NCI-H69 (cell line): ENCODE results near the gene SPATA4.
A peak's percentile ranks its signal among the peaks of the same experiment; 100 is the strongest.

Source experiments
- DNase-seq: peaks from one replicate; lab custom pipeline; 2025; lab: John Stamatoyannopoulos, UW

Gene SPATA4

DNA sequence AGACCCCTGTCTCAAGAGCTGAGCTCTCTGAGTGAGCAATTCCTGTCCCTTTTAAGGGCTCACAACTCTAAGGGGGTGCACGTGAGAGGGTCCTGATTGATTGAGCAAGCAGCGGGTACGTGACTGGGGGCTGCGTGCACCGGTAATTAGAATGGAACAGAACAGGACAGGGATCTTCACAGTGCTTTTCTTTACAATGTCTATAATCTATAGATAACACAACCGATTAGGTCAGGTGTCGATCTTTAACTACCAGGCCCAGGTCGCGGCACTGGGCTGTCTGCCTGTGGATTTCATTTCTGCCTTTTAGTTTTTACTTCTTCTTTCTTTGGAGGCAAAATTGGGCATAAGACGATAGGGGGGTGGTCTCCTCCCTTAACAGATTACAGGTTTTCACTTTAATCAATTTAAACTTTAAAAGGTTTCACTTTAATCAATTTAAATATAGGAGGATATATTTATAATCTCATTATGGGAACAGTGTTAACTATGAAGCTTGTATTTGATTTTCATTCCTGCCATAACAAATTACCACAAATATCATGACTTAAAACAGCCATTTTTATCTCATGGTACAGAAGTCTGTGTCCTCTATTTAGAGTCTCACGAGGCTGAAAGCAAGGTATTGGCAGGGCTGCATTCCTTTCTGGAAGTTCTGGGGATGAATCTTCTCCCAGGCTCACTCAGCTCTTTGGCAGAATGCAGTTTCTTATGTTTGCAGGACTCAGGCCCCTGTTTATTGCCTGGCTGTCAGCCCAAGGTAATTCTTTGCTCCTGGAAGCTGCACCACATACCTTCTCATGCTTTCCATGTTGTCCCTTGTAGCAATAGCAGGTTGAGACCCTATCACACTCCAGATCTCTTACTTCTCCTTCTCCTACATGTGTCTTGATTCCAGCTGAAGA lies 5.2 kb downstream of the SPATA4 start:
- DNase-seq, result no peak

DNA sequence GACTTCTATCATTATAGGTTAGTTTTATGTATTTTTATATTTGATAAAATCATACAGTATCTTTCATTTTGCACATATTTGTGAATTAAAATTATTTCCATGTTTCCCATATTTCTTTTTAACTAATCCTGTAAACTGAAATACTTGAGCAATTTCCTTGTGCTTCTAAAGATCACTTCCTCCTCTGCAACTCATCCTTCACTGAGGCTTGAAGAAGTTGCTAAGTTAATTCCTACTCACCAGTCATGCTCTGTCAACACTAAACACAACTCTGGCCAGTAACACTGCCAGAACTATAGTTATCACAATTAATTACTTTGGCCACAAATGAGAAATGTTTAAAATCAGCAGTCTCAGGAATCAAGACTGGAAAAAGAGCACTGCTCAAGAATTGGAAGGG lies 6.7 kb downstream of the SPATA4 start:
- no peak for DNase-seq

DNA sequence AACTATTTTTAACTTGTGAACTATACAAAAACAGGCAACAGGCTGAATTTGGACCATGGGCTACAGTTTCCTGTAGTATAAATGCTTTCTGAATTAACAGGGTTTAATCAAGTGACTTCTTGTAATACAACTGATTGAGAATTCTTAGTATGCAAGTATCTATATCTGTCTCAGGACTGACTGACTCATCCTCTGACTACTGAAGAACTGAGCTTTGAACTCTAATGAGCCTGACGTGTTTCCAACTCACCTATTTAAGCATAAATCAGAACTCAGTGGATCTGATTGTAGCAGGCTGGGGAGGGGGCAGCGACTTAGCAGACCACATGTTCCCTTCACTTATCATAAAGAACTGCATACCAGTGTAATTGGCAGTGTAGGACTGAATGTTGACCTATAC lies 7.8 kb downstream of the SPATA4 start:
- DNase-seq, result no peak

DNA sequence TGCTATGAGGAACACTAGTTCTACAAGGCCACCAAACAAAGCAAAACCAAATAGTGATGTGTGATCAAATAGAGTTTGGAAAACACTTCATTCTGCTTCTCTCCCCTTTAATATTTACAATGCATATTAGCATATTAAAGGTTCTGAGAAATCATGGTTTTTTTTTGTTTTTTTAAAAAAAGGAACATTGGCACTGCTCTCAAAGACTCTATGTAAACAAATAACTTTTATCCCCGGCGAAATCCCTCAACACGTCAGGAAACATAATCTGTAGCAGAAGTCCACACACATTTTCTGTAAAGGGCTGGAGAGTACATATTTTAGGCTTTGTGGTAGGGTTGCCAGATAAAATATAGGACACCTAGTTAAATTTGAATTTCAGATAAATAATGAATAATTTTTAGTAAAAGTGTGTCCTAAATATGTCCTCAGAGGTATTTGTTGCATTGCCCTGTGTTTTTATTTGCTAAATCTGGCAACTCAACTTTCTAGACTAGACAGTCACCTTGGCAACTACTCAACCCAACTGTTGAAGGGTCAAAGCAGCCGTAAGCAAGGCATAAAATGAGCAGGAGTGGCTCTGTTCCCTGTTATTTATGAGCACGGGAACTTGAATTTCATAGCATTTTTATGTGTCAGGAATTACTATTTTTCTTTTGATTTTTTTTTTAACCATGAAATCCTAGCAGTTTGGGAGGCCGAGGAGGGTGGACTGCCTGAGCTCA lies 8.6 kb downstream of the SPATA4 start:
- no peak for DNase-seq

DNA sequence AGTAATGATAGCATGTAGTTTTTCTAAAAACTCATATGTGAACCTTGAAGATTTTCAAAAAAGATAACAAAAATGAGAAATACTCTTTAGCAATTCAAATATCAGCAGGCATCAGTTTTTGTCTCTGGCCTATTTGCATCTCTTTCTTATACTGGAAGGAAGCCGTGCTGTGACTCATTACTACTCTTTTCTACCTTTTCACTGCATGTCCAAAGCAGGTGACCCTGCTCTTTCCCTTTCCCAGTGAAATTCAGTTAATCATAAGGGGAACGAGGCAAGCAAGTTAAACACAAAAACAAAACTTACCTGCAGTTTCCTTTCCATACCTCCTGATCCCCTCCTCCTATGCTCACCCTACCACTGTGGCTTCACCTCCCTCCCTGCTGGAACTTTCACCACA lies 9.3 kb downstream of the SPATA4 start:
- no peak for DNase-seq

DNA sequence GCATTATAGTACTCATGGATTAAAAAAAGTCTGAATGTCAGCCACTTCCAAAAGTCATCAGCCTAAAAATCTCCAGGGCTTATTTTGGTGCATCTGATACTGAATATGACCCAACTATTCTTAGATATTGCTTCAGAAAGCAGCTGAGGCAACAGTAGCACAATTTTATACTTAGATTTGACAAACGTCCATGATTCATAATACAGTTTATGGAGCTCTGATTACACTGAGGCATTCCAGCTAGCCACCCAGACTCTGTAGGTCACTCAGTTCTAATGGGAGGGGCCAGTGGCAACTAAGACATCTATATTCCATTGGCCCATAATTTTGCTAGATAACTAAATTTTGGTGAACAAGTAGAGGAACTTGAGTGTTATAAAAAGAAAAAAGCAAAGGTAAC lies 10.3 kb downstream of the SPATA4 start:
- DNase-seq, result no peak

DNA sequence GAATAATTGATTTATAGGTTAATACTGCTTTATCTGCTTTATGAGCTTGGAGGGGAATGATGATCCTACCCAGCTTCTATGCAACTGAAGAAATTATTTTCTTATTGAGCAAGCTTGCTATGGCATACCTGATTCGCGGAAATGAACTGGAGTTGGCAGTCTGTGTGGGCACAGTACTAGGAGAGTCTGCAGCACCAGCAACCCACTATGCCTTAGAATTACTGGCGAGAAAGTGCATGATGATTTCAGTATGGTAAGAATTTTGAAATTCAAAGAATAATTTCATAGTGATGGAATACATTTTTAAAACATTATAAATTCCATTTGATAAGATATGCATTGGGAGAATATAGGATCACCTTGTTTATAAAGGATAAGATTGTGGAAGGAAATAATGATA lies 32.3 kb downstream of the SPATA4 start:
- no peak for DNase-seq

DNA sequence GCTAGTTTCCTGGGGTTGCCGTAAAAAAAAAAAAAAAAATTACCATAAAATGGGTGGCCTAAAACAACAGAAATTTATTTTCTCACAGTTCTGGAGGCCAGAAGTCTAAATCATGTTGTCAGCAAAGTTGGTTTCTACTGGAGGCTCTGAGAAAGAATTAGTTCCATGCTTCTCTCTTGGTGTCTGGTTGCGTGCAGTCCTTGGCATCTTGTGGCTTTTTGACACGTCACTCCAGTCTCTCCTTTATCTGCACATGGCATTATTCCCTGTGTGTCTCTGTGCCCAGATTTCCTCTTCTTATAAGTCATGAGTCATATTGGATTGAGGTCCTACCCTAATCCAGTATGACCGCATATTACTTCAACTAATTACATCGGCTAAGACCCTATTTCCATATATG lies 38.7 kb downstream of the SPATA4 start:
- no peak for DNase-seq

DNA sequence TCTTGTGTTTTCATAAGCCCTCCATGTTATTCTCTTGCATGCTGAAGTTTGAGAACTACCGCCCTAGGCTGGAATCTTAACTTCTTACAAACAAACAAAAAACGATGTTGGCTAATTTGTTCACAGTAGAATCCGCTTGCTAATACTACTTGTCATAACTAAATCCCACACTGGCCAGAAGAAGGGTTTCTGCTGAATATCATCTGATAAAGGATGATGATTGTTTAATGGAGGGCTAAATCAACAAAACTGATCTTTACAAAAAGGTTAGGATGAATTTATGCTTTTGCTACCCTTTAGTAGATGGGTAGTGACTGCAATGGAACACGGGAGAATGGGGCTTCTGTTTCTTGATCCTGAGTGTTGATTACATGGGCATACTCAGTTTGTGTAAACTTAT lies 42.3 kb downstream of the SPATA4 start:
- DNase-seq, result no peak

DNA sequence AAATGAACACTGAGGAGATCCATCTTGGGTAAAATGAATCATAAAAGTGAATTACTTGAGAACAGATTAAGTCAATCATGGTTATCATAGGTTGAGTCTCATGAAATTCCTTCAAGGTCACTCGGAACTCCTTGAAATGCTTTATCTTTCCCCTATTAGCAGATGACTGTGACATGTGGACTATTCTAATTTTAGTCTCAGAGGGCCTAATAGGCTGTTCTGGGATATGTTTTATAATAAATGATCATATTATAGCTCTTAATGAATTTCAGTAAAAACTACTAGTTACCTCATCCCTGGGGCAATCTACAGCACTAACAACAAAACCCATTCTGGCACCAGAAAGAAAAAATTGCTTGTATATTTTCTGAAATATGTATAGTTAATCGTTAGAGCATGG lies 44.7 kb downstream of the SPATA4 start:
- no peak for DNase-seq

DNA sequence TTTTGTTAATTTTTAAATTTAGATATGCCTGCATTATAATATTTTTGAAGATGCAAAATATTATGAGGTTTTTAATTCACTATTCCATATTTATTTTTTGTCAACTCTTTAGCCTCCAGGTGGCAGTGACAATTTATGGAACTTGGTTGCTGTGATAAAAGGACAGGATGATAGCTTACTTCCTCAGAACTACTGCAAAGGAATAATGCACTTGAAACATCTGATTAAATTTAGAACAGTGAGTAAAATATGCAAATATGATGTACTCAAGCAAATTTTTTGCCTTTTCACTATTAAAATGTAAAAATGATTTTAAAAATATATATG lies 45.1 kb downstream of the SPATA4 start:
- peak; percentile 5 for DNase-seq

DNA sequence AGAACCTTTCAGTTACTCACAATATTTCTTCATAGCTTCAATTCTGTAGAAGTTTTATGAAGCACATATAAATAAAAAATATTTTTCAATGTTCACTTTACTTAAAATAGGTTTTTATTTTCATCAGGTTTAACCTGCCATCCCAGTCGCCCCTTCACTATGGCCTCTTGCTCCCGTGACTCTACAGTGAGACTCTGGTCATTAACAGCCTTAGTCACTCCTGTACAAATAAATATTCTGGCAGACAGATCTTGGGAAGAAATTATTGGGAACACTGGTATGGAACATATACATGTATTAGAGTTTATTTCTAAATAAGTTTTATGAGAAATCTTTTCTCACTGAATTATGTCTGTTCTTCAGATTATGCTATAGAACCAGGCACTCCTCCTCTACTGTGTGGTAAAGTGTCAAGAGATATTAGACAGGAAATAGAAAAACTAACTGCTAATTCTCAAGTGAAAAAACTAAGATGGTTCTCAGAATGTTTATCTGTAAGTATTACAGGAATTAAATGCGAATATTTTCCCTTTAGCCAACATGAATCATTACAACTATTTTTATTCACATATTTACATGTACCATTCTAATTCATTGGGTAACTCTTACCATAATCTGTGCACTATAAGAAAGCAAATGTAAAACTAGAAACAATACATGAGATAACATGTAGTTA lies 45.6 kb downstream of the SPATA4 start:
- no peak for DNase-seq

DNA sequence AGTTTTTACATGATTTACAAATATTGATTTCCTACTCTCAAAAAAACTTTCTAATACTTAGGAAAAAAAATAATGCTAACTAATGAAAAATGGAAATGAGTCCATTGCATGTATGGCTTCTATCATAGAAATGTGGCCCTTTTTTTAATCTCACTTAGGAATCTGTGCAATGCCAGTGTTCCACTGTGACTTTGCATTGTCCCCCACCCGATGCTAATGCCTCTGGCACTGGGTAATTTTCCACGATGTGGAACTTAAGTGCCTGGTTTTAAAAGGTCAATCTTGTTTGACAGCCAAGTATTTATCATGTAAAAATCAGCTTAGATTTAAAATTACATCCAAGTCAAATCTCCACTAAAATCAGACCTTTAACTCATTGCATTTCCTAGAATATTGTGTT lies 53.1 kb downstream of the SPATA4 start:
- no peak for DNase-seq

DNA sequence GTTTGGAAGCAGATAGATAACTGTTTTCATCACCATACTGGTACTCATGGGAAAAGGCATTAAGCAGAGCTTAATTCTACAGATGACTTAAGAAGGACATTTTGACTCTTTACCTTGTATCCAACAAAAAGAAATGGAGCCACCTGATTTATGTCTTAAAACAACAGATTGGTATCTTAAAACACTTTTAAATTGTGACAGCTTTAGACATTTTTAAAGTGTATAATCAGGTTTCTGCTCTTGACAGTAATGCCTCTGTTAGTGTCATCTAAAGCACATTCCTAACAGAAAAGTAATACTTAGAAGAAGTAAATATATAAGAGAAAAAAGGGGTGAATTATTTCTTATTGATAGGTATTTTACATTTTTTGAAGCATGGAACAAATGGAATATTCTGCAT lies 55.9 kb downstream of the SPATA4 start:
- no peak for DNase-seq

DNA sequence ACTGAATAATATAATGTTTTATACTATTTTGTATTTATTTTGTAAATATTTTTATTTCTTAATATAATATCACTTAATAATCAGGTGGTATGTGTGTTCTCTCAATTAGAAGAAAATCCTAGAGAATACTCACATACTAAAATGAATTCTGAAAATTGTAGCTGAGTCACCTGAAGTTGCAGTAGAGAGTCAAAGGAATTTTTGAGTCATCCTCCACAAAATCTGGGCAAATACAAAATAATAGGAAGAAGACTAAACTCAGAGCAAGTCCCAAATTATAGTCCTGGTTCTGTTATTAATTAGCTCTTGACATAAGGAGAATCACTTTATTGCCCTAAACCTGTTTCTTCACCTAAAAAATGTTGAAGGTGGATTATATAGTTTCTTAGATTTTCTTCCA lies 57.8 kb downstream of the SPATA4 start:
- DNase-seq, result no peak

DNA sequence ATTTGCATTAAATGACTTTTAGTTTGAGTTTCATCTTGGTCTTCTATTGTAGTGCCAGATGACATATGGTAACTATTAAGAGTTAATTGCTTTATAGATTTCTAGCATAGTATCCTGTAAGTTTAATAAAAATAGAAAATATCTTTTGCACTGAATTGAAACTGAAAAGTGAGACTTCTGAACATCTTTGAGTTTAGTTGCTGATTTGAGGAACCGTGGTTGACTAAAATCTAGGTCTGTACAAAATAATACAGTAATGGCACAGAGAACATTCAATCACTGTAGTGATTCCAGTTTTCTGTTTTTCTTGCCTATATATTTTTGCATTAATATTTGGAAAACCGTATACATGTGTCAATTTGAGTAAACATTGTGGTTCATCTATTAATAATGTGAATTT lies 60.7 kb downstream of the SPATA4 start:
- DNase-seq, result no peak
